Astrocyte of the cerebellum (primary cell): ENCODE results near the gene CTIF.

Experiments
- DNase-seq: peaks from one replicate; pipeline ENCODE4 v3.0.0-alpha.2; 2011; ENCODE audit warnings: low read depth
- H3K4me3 ChIP-seq: 2 replicates; pipeline ENCODE4 v1.5.1; 2011; ENCODE audit warnings: mild to moderate bottlenecking, low read depth, low read length, moderate library complexity
- in situ Hi-C: cut with HindIII; loops from 2 replicates; pipeline ENCODE4 v1.10.0; 2017; ENCODE audit warnings: low sequenced_read_pairs
- TF ChIP-seq, protein P1 (sequence below): IDR thresholded peaks from 2 replicates; pipeline ENCODE4 v1.5.1; 2012; ENCODE audit warnings: low read length, low read depth, moderate library complexity, mild to moderate bottlenecking; ENCODE audit errors: missing control alignments

The CTIF gene

GRCh38 chr18:48820483-48821250, 281.8 kb downstream of the CTIF start:
- H3K4me3 ChIP-seq = no peak overlapping the region
- TF ChIP-seq, protein P1, sequence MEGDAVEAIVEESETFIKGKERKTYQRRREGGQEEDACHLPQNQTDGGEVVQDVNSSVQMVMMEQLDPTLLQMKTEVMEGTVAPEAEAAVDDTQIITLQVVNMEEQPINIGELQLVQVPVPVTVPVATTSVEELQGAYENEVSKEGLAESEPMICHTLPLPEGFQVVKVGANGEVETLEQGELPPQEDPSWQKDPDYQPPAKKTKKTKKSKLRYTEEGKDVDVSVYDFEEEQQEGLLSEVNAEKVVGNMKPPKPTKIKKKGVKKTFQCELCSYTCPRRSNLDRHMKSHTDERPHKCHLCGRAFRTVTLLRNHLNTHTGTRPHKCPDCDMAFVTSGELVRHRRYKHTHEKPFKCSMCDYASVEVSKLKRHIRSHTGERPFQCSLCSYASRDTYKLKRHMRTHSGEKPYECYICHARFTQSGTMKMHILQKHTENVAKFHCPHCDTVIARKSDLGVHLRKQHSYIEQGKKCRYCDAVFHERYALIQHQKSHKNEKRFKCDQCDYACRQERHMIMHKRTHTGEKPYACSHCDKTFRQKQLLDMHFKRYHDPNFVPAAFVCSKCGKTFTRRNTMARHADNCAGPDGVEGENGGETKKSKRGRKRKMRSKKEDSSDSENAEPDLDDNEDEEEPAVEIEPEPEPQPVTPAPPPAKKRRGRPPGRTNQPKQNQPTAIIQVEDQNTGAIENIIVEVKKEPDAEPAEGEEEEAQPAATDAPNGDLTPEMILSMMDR = no peak
- no peak for DNase-seq
- in situ Hi-C loops = no loop called here

DNA sequence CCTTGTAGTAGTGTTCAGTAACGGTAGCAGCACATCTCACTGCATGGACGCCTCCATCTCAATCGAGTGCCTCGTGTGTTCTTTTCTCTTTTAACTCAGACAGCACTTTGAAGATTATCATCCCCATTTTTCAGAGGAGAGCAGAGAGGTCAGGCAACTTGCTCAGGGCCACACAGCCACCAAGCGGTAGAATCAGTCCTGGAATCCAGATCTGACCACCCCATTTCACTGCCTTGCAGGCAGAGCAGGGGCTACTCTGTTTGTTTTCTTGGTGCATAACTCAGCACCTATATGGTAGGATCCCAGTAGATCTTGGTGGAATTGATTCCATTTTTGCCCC, 282.4 kb downstream of the CTIF start:
- DNase-seq = no peak
- H3K4me3 ChIP-seq = no peak overlapping the region
- in situ Hi-C loops = no loop called here
- TF ChIP-seq, protein P1 = no peak

- DNase-seq = no peak
- TF ChIP-seq, protein P1 = no peak
- no peak overlapping the region for H3K4me3 ChIP-seq
- in situ Hi-C loops = no loop called here
Measured at GRCh38 chr18:48821845-48822244, 283.0 kb downstream of the CTIF start.

DNA sequence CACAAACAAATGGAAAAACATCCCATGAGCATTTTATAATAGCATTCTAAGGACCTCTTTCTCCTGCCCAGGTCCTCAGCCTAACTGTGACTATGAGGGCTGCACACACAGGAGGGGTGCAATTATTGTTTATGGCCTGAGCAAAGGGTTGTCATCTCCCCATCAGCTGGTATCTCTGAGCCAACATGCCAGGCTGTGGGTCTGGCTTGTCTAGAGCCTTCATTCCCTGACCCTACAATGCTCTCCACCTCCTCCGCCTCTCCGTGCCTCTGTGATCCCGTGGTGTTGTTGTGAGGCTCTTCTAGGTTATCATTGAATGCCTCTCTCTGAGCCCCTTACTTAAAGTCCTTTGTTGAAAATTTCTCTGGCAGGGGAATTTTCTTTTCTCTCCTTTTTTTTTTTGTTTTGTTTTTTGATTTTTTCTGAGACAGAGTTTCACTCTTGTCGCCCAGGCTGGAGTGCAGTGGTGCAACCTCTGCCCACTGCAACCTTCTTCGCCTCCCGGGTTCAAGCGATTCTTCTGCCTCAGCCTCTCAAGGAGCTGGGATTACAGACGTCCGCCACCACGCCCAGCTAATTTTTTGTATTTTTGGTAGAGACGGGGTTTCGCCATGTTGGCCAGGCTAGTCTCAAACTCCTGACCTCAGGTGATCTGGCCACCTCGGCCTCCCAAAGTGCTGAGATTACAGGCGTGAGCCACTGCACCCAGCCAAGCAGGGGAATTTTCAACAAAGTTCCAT, 285.6 kb downstream of the CTIF start:
- in situ Hi-C loops = no loop called here
- TF ChIP-seq, protein P1 = no peak
- DNase-seq = no peak
- no peak overlapping the region for H3K4me3 ChIP-seq

- in situ Hi-C loops = no loop called here
- TF ChIP-seq, protein P1 = no peak
- DNase-seq = no peak
- H3K4me3 ChIP-seq = no peak overlapping the region
Measured at GRCh38 chr18:48825101-48825745, 286.4 kb downstream of the CTIF start.

DNA sequence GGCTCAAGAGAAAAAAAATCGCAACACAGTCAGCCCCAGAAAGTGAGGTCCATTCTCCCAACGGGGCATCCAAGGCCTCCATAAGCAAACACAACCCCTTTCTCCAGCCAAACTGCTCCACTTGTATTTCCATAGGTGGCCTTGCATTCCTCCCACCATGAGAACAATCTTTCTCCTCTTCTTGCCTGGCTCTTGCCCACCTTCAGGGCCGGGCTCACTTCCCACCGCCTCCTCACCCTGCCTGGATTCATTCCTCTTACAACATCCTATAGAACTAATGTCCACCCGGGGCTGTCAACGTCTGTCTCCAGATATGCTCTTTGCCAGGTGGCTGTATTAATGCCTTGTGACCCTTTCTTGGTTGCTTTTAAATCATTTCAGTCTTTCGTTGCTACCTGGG, 287.4 kb downstream of the CTIF start:
- TF ChIP-seq, protein P1 = no peak
- in situ Hi-C loops = no loop called here
- H3K4me3 ChIP-seq = no peak overlapping the region
- no peak for DNase-seq
